Measurements from ENCODE around the gene GRM8. TPM values are rescaled to one million over a fixed set of nuclear protein-coding genes. Genes with fewer than 3 reads are reported as not detected.

GRM8 gene
- total RNA-seq, 1 experiment from 2014 or later = 1.8 TPM

DNA sequence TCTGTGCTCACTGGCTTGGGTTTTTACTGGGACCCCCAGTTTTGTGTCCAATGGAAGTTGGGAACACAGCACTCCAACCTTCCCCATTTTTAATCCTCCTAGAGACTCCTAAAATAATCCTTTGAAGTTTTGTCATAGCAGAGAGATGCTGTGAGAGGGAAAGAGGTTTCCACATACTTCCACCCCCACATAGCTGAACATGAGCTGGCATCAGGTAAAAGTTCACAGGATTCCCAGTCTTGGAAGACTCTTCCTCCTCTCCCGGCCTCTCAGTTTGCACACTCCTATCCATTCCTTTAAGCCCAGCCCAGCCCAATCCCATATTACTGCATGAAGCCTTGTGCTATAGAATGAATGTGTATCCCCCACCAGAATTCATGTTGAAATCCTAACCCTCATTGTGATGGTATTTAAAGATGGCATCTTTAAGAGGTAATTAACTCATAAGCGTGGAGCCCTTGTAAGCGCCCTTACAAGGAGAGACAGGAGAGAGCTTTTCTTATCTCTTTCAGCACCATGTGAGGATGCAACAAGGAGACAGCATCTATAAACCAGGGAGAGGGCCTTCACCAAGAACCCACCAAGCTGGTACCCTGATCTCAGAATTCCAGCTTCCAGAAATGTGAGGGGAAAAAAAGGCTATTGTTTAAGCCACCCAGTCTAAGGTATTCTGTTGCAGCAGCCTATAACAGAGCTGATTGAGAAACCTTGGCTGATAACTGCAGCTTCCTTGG is 22.4 kb downstream of the GRM8 start:
- DNase-seq = no peak
- no peak overlapping the region for H3K9ac ChIP-seq (ENCODE audit: extremely low read depth, insufficient read length, low read length)
- Mint-ChIP-seq H3K4me1 (peaks cover 7 to 26% of the 10 kb centered on the region in 2 experiments), H3K9me3 (no peaks in the 10 kb centered on the region), H3K27me3 (ENCODE audit: low read depth) (peaks cover 39% of the 10 kb centered on the region), H3K4me3 (no peak overlapping the region), H3K27ac (no peak overlapping the region), H3K36me3 (ENCODE audit: insufficient read depth in 1 of 3, low read depth in 3 of 3) (no peaks in the 10 kb centered on the region)
- H3K27me3 ChIP-seq (ENCODE audit: insufficient read depth, low read length) = no peaks in the 10 kb centered on the region
- H2BK120ac ChIP-seq (ENCODE audit: low read depth, low read length, poor library complexity, severe bottlenecking) = no peak overlapping the region
- no peak overlapping the region for H3K4me2 ChIP-seq (ENCODE audit: insufficient read depth, insufficient read length, low read length)
- H2BK15ac ChIP-seq (ENCODE audit: low read depth, low read length) = no peak overlapping the region
- no peak overlapping the region for H3T11ph ChIP-seq (ENCODE audit: low read length)
- no peak overlapping the region for H2BK20ac ChIP-seq (ENCODE audit: low read depth, low read length, poor library complexity, severe bottlenecking)
- no peak overlapping the region for H3K18ac ChIP-seq (ENCODE audit: insufficient read length, low read depth, low read length)
- no peak overlapping the region for H4K8ac ChIP-seq (replicated peaks; ENCODE audit: insufficient read length, low read depth, low read length)
- H3K23me2 ChIP-seq (ENCODE audit: insufficient read length, low read depth, low read length, poor library complexity, severe bottlenecking) = no peaks in the 10 kb centered on the region
- H3K79me1 ChIP-seq (ENCODE audit: insufficient read depth, low read depth, low read length, poor library complexity, severe bottlenecking) = no peaks in the 10 kb centered on the region
- H3K79me2 ChIP-seq (ENCODE audit: insufficient read depth, low read length) = no peaks in the 10 kb centered on the region
- H2AFZ ChIP-seq (ENCODE audit: low read length) = no peak overlapping the region
- no peak overlapping the region for H4K5ac ChIP-seq (ENCODE audit: insufficient read length, low read depth, low read length)
- TF ChIP-seq, protein P1, sequence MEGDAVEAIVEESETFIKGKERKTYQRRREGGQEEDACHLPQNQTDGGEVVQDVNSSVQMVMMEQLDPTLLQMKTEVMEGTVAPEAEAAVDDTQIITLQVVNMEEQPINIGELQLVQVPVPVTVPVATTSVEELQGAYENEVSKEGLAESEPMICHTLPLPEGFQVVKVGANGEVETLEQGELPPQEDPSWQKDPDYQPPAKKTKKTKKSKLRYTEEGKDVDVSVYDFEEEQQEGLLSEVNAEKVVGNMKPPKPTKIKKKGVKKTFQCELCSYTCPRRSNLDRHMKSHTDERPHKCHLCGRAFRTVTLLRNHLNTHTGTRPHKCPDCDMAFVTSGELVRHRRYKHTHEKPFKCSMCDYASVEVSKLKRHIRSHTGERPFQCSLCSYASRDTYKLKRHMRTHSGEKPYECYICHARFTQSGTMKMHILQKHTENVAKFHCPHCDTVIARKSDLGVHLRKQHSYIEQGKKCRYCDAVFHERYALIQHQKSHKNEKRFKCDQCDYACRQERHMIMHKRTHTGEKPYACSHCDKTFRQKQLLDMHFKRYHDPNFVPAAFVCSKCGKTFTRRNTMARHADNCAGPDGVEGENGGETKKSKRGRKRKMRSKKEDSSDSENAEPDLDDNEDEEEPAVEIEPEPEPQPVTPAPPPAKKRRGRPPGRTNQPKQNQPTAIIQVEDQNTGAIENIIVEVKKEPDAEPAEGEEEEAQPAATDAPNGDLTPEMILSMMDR (conservative IDR thresholded peaks at IDR 0.05) = no peak
- no peak overlapping the region for H2AK5ac ChIP-seq (ENCODE audit: insufficient read length, low read length)
- no peak overlapping the region for H3K4ac ChIP-seq (ENCODE audit: low read depth, low read length)
- H3K4me1 ChIP-seq (ENCODE audit: insufficient read depth, low read length) = no peaks in the 10 kb centered on the region
- H2BK5ac ChIP-seq (ENCODE audit: insufficient read length, low read length) = no peak overlapping the region
- no peaks in the 10 kb centered on the region for H3K9me3 ChIP-seq (ENCODE audit: control insufficient read depth, low read depth, low read length)
- H4K91ac ChIP-seq (ENCODE audit: insufficient read length, low read depth, low read length) = no peak overlapping the region
- H3K23ac ChIP-seq (ENCODE audit: insufficient read length, low read depth, low read length) = no peak overlapping the region
- no peak overlapping the region for H3K56ac ChIP-seq (ENCODE audit: insufficient read length, low read depth, low read length)
- no peaks in the 10 kb centered on the region for H4K20me1 ChIP-seq (ENCODE audit: control insufficient read depth, insufficient read depth, insufficient read length)
- no peak overlapping the region for H2BK12ac ChIP-seq (ENCODE audit: insufficient read length, low read depth, low read length)
- no peak overlapping the region for H3K14ac ChIP-seq (ENCODE audit: insufficient read depth, low read length)
- WGBS (ENCODE audit: extremely low coverage, insufficient read length, low lambda C conversion rate) = no CpG with 5 or more reads among the region's 3 CpGs
- H3K27ac ChIP-seq (ENCODE audit: insufficient read length, low read depth, low read length) = no peak overlapping the region

Measured in H9 (cell line).